Neutrophil (primary cell): Measurements from ENCODE around the gene WDR72.

ENCODE experiments used
- H3K27ac ChIP-seq: fragments of 200-600 bp; sonication (generic); 2 replicates; pipeline ENCODE4 v1.5.1; 2016; ENCODE audit warnings: mild to moderate bottlenecking, moderate library complexity
- H3K27me3 ChIP-seq: fragments of 200-600 bp; sonication (generic); 2 replicates; pipeline ENCODE4 v1.6.0; 2016; ENCODE audit warnings: mild to moderate bottlenecking
- H3K36me3 ChIP-seq: fragments of 200-600 bp; sonication (generic); 2 replicates; pipeline ENCODE4 v1.5.1; 2017
- H3K4me1 ChIP-seq, 2 experiments: fragments of 200-600 bp in 1 of 2; sonication (generic) in 1 of 2; 1 replicate in 1 of 2; 2 replicates in 1 of 2; pipeline versions ENCODE4 v1.5.1 to v1.6.1; 2013 to 2016; ENCODE audit warnings: low read depth in 1 of 2, low read length in 1 of 2, mild to moderate bottlenecking in 1 of 2, moderate library complexity in 1 of 2; ENCODE audit not compliant: control insufficient read depth in 1 of 2, insufficient read depth in 1 of 2
- H3K4me3 ChIP-seq, 2 experiments: fragments of 200-600 bp in 1 of 2; sonication (generic) in 1 of 2; 1 replicate in 1 of 2; 2 replicates in 1 of 2; pipeline ENCODE4 v1.5.1; 2013 to 2016; ENCODE audit warnings: low read depth in 1 of 2, low read length in 1 of 2, mild to moderate bottlenecking in 1 of 2, moderate library complexity in 1 of 2
- H3K9me3 ChIP-seq: fragments of 200-600 bp; sonication (generic); 2 replicates; pipeline ENCODE4 v1.5.1; 2016
- TF ChIP-seq, protein P1 (sequence below): fragments of 200-600 bp; sonication (generic); IDR thresholded peaks from 2 replicates; pipeline ENCODE4 v1.5.1; 2016; ENCODE audit warnings: antibody characterized with exemption

WDR72 gene

DNA sequence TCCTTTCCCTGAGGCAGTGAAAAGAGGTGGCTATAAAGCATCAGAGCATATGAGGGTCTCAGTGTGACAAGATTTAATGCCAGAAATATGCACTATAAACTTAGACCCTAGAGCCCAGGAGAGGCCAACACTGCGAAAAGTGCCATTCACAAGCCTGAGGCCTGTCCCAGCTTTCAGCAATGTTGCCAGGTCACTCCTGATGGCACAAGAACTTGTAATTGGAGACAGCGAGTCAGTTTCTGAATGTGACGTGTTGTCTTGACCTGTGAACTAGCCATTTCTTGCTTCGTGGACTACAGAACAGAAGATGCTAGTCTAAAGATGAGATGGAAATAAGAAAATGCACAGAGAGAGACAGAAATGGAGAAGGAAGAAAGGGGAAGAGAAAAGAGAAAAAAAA, 87.9 kb downstream of the WDR72 start:
- TF ChIP-seq, protein P1, sequence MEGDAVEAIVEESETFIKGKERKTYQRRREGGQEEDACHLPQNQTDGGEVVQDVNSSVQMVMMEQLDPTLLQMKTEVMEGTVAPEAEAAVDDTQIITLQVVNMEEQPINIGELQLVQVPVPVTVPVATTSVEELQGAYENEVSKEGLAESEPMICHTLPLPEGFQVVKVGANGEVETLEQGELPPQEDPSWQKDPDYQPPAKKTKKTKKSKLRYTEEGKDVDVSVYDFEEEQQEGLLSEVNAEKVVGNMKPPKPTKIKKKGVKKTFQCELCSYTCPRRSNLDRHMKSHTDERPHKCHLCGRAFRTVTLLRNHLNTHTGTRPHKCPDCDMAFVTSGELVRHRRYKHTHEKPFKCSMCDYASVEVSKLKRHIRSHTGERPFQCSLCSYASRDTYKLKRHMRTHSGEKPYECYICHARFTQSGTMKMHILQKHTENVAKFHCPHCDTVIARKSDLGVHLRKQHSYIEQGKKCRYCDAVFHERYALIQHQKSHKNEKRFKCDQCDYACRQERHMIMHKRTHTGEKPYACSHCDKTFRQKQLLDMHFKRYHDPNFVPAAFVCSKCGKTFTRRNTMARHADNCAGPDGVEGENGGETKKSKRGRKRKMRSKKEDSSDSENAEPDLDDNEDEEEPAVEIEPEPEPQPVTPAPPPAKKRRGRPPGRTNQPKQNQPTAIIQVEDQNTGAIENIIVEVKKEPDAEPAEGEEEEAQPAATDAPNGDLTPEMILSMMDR, result no peak
- H3K36me3 ChIP-seq, result no peaks in the 10 kb centered on the region
- H3K9me3 ChIP-seq, result no peaks in the 10 kb centered on the region
- no peak overlapping the region for H3K4me3 ChIP-seq
- no peaks in the 10 kb centered on the region for H3K27me3 ChIP-seq
- no peaks in the 10 kb centered on the region for H3K4me1 ChIP-seq
- H3K27ac ChIP-seq, result no peak overlapping the region

DNA sequence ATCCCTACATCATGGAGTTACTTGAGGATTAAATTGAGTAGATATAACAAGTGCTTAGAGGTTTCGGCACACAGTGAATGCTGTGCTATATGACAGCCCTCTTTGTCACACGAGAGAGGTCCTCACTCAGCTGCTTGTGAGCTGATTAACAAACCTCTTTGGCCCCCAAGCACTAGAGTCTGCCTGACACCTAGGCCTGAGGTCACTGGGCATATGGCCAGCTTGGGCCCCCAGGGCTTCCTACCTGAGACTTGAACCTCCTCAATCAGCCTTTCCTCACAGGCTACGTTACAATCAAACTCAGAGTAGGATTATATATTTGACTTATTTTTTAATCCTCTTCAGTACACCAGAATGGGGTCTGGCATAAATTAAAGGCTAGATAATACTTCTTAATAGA, 88.8 kb downstream of the WDR72 start:
- H3K4me3 ChIP-seq, result no peak overlapping the region
- H3K27ac ChIP-seq, result no peak overlapping the region
- no peaks in the 10 kb centered on the region for H3K36me3 ChIP-seq
- H3K9me3 ChIP-seq, result no peaks in the 10 kb centered on the region
- H3K4me1 ChIP-seq, result no peaks in the 10 kb centered on the region
- H3K27me3 ChIP-seq, result no peaks in the 10 kb centered on the region
- TF ChIP-seq, protein P1, result no peak

DNA sequence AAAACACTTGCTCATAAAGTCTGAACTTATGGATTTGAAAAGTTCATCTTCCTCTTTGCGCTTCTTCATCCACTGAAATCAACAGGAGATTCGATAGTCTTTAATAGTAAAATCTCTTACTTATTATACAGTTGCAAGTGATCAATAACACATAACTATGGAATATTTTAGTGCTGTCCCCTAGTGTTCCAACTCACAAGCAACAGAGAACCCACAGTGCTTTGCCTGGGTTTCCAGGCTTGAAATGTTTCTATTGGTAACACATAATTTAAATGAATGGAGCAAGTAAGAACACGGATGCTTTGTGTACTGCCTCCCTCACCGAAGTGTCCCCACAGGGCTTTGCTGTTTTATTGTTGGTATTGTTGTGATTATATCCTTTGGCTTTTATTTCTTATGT, 93.5 kb downstream of the WDR72 start:
- Histone ChIP-seq H3K4me1 (no peaks in the 10 kb centered on the region), H3K4me3 (no peak overlapping the region), H3K27ac (no peak overlapping the region), H3K27me3 (no peaks in the 10 kb centered on the region), H3K9me3 (no peaks in the 10 kb centered on the region), H3K36me3 (no peaks in the 10 kb centered on the region)
- TF ChIP-seq, protein P1, result no peak

DNA sequence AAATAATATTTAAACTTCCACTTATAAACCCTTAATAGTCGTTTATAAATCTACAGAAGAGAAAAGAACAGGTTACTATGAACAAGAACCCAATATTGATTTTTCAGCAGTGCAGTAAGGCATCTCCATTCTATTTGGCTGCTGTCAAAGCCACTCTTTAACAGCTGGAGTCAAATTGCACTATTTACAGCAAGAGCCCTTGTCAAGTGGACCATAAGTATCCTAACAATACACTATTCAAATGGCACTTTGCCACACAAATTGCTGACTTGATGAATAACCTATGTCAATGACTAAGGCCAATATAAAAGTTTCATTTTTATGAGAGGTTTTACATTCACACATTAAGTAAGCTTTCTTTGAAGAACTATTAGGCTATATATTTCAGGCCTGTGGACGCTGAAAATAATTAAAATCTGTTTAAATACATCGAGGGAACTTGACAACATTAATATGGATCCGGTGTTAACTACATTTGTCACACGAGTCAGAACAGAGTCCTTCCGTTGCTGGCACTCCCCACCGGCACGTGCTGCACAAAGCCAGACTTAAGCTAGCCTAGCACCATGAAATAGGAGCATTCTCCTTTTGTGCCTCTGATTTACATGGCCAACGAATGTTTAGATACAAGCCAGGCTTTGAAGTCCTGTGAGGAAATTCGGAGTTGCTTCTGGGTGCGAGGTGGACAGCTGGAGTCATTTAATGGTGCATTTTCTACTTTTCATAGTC, 100.5 kb downstream of the WDR72 start:
- Histone ChIP-seq H3K27ac (no peak overlapping the region), H3K9me3 (no peaks in the 10 kb centered on the region), H3K4me1 (no peaks in the 10 kb centered on the region), H3K27me3 (no peaks in the 10 kb centered on the region), H3K4me3 (no peak overlapping the region), H3K36me3 (no peaks in the 10 kb centered on the region)
- TF ChIP-seq, protein P1, result no peak

DNA sequence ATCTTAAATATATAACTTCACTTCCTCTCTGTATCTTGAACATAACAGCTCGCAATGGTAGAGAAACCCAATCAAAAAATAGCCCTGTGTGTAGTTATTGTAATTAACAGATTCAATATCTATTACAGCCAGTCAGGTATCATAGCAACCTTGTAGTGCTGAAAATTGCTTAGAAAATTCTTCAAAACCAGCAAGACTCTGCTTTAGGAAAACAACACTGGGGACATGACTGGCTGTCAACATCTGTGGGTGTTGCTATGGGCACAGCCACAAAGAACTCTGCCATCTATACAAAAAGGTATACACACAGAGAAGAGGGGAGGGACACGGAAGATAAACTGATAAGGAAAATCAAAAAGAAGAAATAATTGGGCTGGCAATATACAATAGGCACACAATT, 101.2 kb downstream of the WDR72 start:
- TF ChIP-seq, protein P1, result no peak
- no peaks in the 10 kb centered on the region for H3K36me3 ChIP-seq
- no peaks in the 10 kb centered on the region for H3K9me3 ChIP-seq
- no peaks in the 10 kb centered on the region for H3K27me3 ChIP-seq
- H3K4me3 ChIP-seq, result no peak overlapping the region
- H3K4me1 ChIP-seq, result no peaks in the 10 kb centered on the region
- no peak overlapping the region for H3K27ac ChIP-seq

DNA sequence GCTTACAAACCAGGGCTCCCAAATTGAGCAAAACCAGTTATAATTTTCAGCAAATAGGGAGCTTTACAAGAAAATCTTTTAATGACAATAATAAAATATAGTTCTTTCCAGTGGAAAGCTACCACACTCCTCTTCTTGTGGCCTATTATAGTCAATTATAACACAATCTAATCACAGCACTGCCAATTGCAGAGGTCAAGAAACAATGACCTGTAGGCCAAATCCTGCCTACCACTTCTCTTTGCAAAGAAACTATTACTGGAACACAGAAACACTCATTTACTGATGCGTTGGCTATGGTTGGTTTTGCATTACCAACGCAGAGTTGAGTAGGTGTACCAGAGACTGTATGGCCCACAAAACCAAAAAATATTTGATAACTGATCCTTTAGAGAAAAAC, 110.5 kb downstream of the WDR72 start:
- TF ChIP-seq, protein P1, result no peak
- H3K4me1 ChIP-seq, result no peaks in the 10 kb centered on the region

More for the DNA sequence above, 110.5 kb downstream of the WDR72 start:
- no peaks in the 10 kb centered on the region for H3K36me3 ChIP-seq
- no peaks in the 10 kb centered on the region for H3K9me3 ChIP-seq
- H3K27ac ChIP-seq, result no peak overlapping the region
- no peak overlapping the region for H3K4me3 ChIP-seq
- no peaks in the 10 kb centered on the region for H3K27me3 ChIP-seq
